ENCODE results near the gene PTPRG.

Gene PTPRG

DNA sequence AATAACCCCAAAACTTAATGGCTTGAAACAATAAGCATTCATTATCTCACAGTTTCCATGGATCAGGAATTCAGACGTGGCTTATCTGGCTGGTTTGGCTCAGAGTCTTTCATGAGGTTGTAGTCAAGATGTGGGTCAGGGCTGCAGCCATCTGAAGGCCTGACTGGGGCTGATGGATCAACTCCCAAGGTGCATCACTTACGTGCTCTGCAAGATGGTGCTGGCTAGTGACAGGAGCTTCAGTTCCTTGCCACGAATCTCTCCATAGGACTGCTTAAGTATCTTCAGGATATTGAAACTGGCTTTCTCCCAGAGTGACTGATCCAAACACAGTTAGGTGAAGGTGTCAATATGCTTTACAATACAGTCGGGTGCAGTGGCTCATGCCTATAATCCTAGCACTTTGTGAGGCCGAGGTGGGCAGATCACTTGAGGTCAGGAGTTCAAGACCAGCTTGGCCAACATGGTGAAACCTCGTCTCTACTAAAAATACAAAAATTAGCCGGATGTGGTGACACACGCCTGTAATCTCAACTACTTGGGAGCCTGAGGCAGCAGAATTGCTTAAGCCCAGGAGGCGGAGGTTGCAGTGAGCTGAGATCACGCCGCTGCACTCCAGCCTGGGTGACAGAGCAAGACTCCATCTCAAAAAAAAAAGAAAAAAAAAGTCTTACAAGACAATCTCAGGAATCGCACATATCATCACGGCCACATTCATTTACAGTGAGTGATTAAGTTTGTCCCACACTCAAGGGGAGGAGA is 28.5 kb upstream of the PTPRG start:
- ATAC-seq (ENCODE audit: low read depth) (no peak), DNase-seq (ENCODE audit: low spot score) (no peak)
- H3K27ac ChIP-seq (ENCODE audit: poor library complexity, severe bottlenecking) = no peak overlapping the region
- TF ChIP-seq, protein P1, sequence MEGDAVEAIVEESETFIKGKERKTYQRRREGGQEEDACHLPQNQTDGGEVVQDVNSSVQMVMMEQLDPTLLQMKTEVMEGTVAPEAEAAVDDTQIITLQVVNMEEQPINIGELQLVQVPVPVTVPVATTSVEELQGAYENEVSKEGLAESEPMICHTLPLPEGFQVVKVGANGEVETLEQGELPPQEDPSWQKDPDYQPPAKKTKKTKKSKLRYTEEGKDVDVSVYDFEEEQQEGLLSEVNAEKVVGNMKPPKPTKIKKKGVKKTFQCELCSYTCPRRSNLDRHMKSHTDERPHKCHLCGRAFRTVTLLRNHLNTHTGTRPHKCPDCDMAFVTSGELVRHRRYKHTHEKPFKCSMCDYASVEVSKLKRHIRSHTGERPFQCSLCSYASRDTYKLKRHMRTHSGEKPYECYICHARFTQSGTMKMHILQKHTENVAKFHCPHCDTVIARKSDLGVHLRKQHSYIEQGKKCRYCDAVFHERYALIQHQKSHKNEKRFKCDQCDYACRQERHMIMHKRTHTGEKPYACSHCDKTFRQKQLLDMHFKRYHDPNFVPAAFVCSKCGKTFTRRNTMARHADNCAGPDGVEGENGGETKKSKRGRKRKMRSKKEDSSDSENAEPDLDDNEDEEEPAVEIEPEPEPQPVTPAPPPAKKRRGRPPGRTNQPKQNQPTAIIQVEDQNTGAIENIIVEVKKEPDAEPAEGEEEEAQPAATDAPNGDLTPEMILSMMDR (IDR thresholded peaks at IDR 0.05; ENCODE audit: poor library complexity, severe bottlenecking) = no peak
- no peaks in the 10 kb centered on the region for H3K4me1 ChIP-seq (ENCODE audit: insufficient read depth, poor library complexity, severe bottlenecking)
- no peaks in the 10 kb centered on the region for H3K9me3 ChIP-seq (ENCODE audit: severe bottlenecking)
- H3K36me3 ChIP-seq (ENCODE audit: low read depth) = no peaks in the 10 kb centered on the region
- H3K27me3 ChIP-seq (ENCODE audit: insufficient read depth, poor library complexity, severe bottlenecking) = no peaks in the 10 kb centered on the region
- H3K4me3 ChIP-seq (ENCODE audit: severe bottlenecking) = no peak overlapping the region

DNA sequence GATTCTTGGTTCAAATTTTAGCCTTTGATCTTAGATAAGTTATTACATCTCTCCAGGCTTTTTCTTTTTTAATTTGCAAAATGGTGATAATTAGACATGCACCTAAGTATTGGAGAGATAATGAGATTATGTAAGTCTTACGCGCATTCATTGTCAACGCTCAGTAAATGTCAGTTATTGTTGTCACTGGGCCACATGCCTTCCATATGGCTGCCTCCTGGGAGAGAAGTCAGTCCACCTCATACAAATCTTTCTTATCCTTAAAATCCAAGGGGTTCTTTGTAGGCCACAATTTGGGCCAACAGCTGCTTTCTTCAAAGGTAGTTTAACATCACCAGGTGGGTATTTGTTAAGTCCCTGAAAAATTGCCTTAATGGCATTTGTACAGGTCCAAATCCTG is 25.5 kb upstream of the PTPRG start:
- DNase-seq (ENCODE audit: low spot score) = no peak
- Histone ChIP-seq H3K4me3 (ENCODE audit: severe bottlenecking) (no peak overlapping the region), H3K27me3 (ENCODE audit: insufficient read depth, poor library complexity, severe bottlenecking) (no peaks in the 10 kb centered on the region), H3K36me3 (ENCODE audit: low read depth) (no peaks in the 10 kb centered on the region), H3K4me1 (ENCODE audit: insufficient read depth, poor library complexity, severe bottlenecking) (no peaks in the 10 kb centered on the region), H3K27ac (ENCODE audit: poor library complexity, severe bottlenecking) (no peak overlapping the region), H3K9me3 (ENCODE audit: severe bottlenecking) (no peaks in the 10 kb centered on the region)
- TF ChIP-seq, protein P1 (IDR thresholded peaks at IDR 0.05; ENCODE audit: poor library complexity, severe bottlenecking) = no peak
- no peak for ATAC-seq (ENCODE audit: low read depth)

DNA sequence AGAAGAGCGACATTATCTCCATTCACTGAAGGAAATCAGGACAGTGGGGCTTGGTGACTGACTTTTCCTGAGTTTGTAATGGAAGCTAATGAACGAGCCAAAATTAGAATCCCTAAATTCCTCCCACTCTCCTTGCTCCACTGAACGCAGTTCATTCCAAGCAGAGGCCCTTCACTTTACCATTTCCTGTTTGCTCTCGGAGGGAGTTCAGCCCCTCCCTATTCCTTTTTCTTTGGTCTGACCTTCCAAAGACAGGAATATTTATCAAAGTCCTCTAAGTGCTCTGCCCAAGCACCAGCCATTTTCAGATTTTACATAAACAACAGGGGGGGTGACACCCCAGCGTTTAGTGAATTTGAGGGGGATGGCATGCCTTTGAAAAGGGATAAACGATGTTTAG is 24.0 kb upstream of the PTPRG start:
- H3K36me3 ChIP-seq (ENCODE audit: low read depth) = no peaks in the 10 kb centered on the region
- no peaks in the 10 kb centered on the region for H3K4me1 ChIP-seq (ENCODE audit: insufficient read depth, poor library complexity, severe bottlenecking)
- H3K4me3 ChIP-seq (ENCODE audit: severe bottlenecking) = no peak overlapping the region
- DNase-seq (ENCODE audit: low spot score) = no peak
- H3K9me3 ChIP-seq (ENCODE audit: severe bottlenecking) = no peaks in the 10 kb centered on the region
- TF ChIP-seq, protein P1 (IDR thresholded peaks at IDR 0.05; ENCODE audit: poor library complexity, severe bottlenecking) = no peak
- ATAC-seq (ENCODE audit: low read depth) = no peak
- no peaks in the 10 kb centered on the region for H3K27me3 ChIP-seq (ENCODE audit: insufficient read depth, poor library complexity, severe bottlenecking)
- H3K27ac ChIP-seq (ENCODE audit: poor library complexity, severe bottlenecking) = no peak overlapping the region

DNA sequence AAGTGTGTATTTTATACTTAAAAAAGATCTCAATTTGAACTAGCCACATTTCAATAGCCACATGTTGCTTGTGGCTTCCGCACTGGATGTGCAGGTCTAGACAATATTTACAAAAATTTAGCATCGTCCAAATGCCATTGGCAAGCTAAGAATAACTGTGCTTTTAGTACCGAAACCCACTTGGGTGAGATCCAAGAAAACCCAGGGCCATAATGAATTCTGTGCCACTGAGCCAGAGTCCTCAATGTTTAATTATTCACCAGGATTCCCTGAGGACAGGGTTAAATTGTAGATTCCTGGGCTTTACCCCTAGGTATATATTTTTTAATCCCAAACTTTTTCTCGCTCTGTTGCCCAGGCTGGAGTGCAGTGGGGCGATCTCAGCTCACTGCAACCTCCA is 22.9 kb upstream of the PTPRG start:
- no peak for DNase-seq (ENCODE audit: low spot score)
- Histone ChIP-seq H3K36me3 (ENCODE audit: low read depth) (no peaks in the 10 kb centered on the region), H3K4me1 (ENCODE audit: insufficient read depth, poor library complexity, severe bottlenecking) (no peaks in the 10 kb centered on the region), H3K4me3 (ENCODE audit: severe bottlenecking) (no peak overlapping the region), H3K27me3 (ENCODE audit: insufficient read depth, poor library complexity, severe bottlenecking) (no peaks in the 10 kb centered on the region), H3K27ac (ENCODE audit: poor library complexity, severe bottlenecking) (no peak overlapping the region), H3K9me3 (ENCODE audit: severe bottlenecking) (no peaks in the 10 kb centered on the region)
- no peak for ATAC-seq (ENCODE audit: low read depth)
- TF ChIP-seq, protein P1 (IDR thresholded peaks at IDR 0.05; ENCODE audit: poor library complexity, severe bottlenecking) = no peak

DNA sequence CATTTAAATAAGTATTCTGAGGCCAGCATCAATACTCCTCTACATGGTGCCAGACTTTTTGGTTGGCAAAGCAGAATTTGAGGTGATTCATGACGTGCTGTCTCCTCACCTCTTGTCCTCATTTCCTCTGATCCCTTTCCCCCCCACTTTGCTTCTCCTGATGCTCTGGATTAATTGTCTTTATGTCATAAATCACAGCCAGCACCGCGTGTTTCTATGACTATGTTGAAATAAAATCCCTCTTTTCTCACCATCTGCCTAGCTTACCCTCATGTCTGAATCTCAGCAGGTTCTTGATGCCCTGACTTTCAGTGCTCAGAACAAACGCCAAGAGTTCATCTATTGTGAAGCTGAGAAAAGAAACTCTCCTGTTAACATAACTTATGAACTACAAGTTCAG is 19.7 kb upstream of the PTPRG start:
- Histone ChIP-seq H3K36me3 (ENCODE audit: low read depth) (no peaks in the 10 kb centered on the region), H3K4me1 (ENCODE audit: insufficient read depth, poor library complexity, severe bottlenecking) (no peaks in the 10 kb centered on the region), H3K27me3 (ENCODE audit: insufficient read depth, poor library complexity, severe bottlenecking) (no peaks in the 10 kb centered on the region), H3K4me3 (ENCODE audit: severe bottlenecking) (no peak overlapping the region), H3K27ac (ENCODE audit: poor library complexity, severe bottlenecking) (no peak overlapping the region), H3K9me3 (ENCODE audit: severe bottlenecking) (no peaks in the 10 kb centered on the region)
- ATAC-seq (ENCODE audit: low read depth) = no peak
- TF ChIP-seq, protein P1 (IDR thresholded peaks at IDR 0.05; ENCODE audit: poor library complexity, severe bottlenecking) = no peak
- no peak for DNase-seq (ENCODE audit: low spot score)

All from RWPE2 (cell line).